ENCODE measurements around the gene AP1S2. TPM values are rescaled to one million over a fixed set of nuclear protein-coding genes. Genes with fewer than 3 reads are reported as not detected.

Gene AP1S2
- total and polyA plus RNA-seq, 9 of the 15 experiments (the other 6 are each of a cell fraction or from before 2014, with no cell fraction given) = 11.1 to 64.2 (median 25.8) TPM

DNA sequence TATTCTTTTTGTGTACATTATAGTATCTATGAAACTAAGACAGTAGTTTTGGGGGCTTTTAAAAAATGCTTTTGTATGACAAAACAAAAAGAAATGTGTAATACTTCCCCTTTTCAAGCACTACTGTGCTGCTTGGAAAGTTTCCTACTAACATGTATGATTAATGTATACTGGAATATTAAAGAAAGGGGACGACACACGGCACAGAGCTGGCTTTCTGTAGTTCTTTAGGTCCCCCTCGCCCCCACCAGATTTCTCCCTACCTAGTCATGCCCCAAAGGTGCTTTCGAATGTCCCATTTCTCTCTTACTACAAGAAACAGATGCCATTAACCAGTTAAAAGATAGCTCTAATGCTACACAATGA lies 1.6 kb upstream of the AP1S2 start:
- Histone ChIP-seq H3K9me1 (ENCODE audit: control insufficient read depth, insufficient read depth, low read length) (no peaks in the 10 kb centered on the region), H3K4me2 (ENCODE audit: insufficient read depth, low read length) (peak overlapping the region; percentile 83), H3K9ac (ENCODE audit: insufficient read depth in 1 of 2, low read depth in 2 of 2, low read length in 2 of 2) (peak overlapping the region in 1 of 2 experiments; percentile 77; a peak in 2 of 4 replicates), H3K36me3 (ENCODE audit: control insufficient read depth, insufficient read depth, low read length) (peaks cover 4% of the 10 kb centered on the region; the same call in 2 of the 3 replicates), H3K4me3 (peak overlapping the region; percentile 70; the same call in 1 of the 2 replicates), H4K20me1 (replicated peaks; ENCODE audit: control insufficient read depth, insufficient read depth, low read length) (no peaks in the 10 kb centered on the region), H3K27me3 (ENCODE audit: control insufficient read depth in 2 of 2, insufficient read depth in 2 of 2, low read length in 2 of 2) (no peaks in the 10 kb centered on the region), H3K9me3 (replicated peaks; ENCODE audit: control insufficient read depth, insufficient read depth, low read depth, low read length) (no peaks in the 10 kb centered on the region), H2AFZ (ENCODE audit: low read depth, low read length) (peak overlapping the region; percentile 80), H3K27ac (ENCODE audit: extremely low read depth, low read depth, low read length) (peak overlapping the region; percentile 85; the same call in 2 of the 3 replicates), H3K79me2 (ENCODE audit: control insufficient read depth, insufficient read depth, low read length) (peaks cover 11% of the 10 kb centered on the region), H3K4me1 (replicated peaks in 1 of 2; ENCODE audit: control insufficient read depth in 2 of 2, insufficient read depth in 2 of 2, low read length in 2 of 2) (peaks cover 0 to 8% of the 10 kb centered on the region in 2 experiments; a peak in 3 of 5 replicates)
- intact Hi-C loops (cut with micrococcal nuclease) = no loop called here
- POLR2A ChIA-PET = interaction anchor here (1.0 to 1.4 kb wide), 2 partner anchors 9 to 461 kb away, joined by 3 to 4 read pairs; no protein-coding TSS in a partner anchor
- TF ChIP-seq, protein P1, sequence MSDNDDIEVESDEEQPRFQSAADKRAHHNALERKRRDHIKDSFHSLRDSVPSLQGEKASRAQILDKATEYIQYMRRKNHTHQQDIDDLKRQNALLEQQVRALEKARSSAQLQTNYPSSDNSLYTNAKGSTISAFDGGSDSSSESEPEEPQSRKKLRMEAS (CRISPR knock-in tag; IDR thresholded peaks at IDR 0.05) = no peak
- no peak for TF ChIP-seq KHSRP (IDR thresholded peaks at IDR 0.05)
- TF ChIP-seq SMC3 (conservative IDR thresholded peaks at IDR 0.05; ENCODE audit: insufficient read depth, low read depth, low read length) = no peak
- no peak for TF ChIP-seq TBP (optimal IDR thresholded peaks at IDR 0.05; ENCODE audit: low read depth, low read length)
- no peak for TF ChIP-seq BHLHE40 (IDR thresholded peaks at IDR 0.05; ENCODE audit: low read length)
- TF ChIP-seq RHOXF2B (CRISPR knock-in tag; conservative IDR thresholded peaks at IDR 0.05) = no peak
- TF ChIP-seq ZNF586 (CRISPR knock-in tag; conservative IDR thresholded peaks at IDR 0.05) = no peak
- ATAC-seq (no peak), DNase-seq (ENCODE audit: extremely low read depth in 1 of 4, low spot score in 3 of 4) (no peak), FAIRE-seq (no peak)
- in situ Hi-C loops (cut with MboI) = no loop called here
- BruUV-seq (replicated peaks) = no TSS peak
- WGBS (ENCODE audit: insufficient coverage, low coverage, missing lambda C conversion rate) = 21% methylated on average over 2 of the region's 4 CpGs
- CTCF ChIA-PET (ENCODE audit: low intra/inter-chr PET ratio) = no interaction called here
